Muscle of leg (tissue), 16 donors: ENCODE measurements around the gene CLCN2. TPM values are rescaled to one million over a fixed set of nuclear protein-coding genes. Genes with fewer than 3 reads are reported as not detected.

Experiments used
- DNase-seq: peaks from one replicate; pipeline ENCODE4 v3.0.0; 2013
- H3K27ac ChIP-seq: one replicate; pipeline ENCODE4 v1.5.1; 2013; ENCODE audit warnings: mild to moderate bottlenecking, low read length, control low read depth
- H3K27me3 ChIP-seq: one replicate; pipeline ENCODE4 v1.6.1; 2013; ENCODE audit warnings: low read length; ENCODE audit not compliant: control insufficient read depth, insufficient read depth
- H3K36me3 ChIP-seq: one replicate; pipeline ENCODE4 v1.6.1; 2013; ENCODE audit warnings: low read length; ENCODE audit not compliant: control insufficient read depth, insufficient read depth
- H3K4me1 ChIP-seq: one replicate; pipeline ENCODE4 v1.6.1; 2013; ENCODE audit warnings: low read length; ENCODE audit not compliant: control insufficient read depth, insufficient read depth
- H3K4me3 ChIP-seq: one replicate; pipeline ENCODE4 v1.5.1; 2013; ENCODE audit warnings: low read length, control low read depth
- H3K9me3 ChIP-seq: replicated peaks from 2 replicates; pipeline ENCODE4 v1.6.1; 2013; ENCODE audit warnings: low read depth, low read length; ENCODE audit not compliant: control insufficient read depth
- WGBS: methylation state at CpG from one replicate; pipeline ENCODE4 v1.1.5; 2013; ENCODE audit warnings: missing lambda C conversion rate; ENCODE audit not compliant: insufficient coverage; 5-methylcytosine and 5-hydroxymethylcytosine counted together
- long read RNA-seq, 11 donors: transcript quantifications; one replicate each; lab custom pipeline, GENCODE V29; 2026
- polyA plus RNA-seq, 8 donors: library from polyadenylated mRNA; unstranded; fragments of 120-200 nt; gene quantifications; one replicate each; pipeline versions ENCODE4 v1.2.1 to v1.2.3, GENCODE V29; 2013; ENCODE audit warnings: inconsistent platforms in 1 of 8, low replicate concordance in 1 of 8; ENCODE audit not compliant: insufficient read length in 8 of 8, insufficient read depth in 1 of 8
- total RNA-seq: library from RNA; stranded (reverse); fragments of 120-200 nt; gene quantifications from one replicate; pipeline ENCODE4 v1.2.4, GENCODE V29; 2013

CLCN2 gene
- 3.5 TPM for total RNA-seq
- 1 to 10 TPM; 2.5 to 5.3 (median 3.9) TPM for polyA plus RNA-seq
- long read RNA-seq, donor 1: 0 reads
- long read RNA-seq, donor 2: 0 reads
- long read RNA-seq, donor 3, partial matches to known transcripts: 0 of 1 reads
- long read RNA-seq, donor 3, other reads (novel, unspliced or antisense): 0 of 1 reads
- long read RNA-seq, donor 4: 0 reads
- long read RNA-seq, donor 5, partial matches to known transcripts: 0 of 3 reads
- long read RNA-seq, donor 5, other reads (novel, unspliced or antisense): 0 of 3 reads
- long read RNA-seq, donor 6, partial matches to known transcripts: 0 of 2 reads
- long read RNA-seq, donor 6, other reads (novel, unspliced or antisense): 0 of 2 reads
- long read RNA-seq, donor 7, partial matches to known transcripts: 0 of 2 reads
- long read RNA-seq, donor 7, other reads (novel, unspliced or antisense): 0 of 2 reads
- long read RNA-seq, donor 8: 0 reads
- long read RNA-seq, donor 9, partial matches to known transcripts: 0 of 1 reads
- long read RNA-seq, donor 9, other reads (novel, unspliced or antisense): 0 of 1 reads
- long read RNA-seq, donor 10: 0 reads
- long read RNA-seq, donor 11: 0 reads

DNA sequence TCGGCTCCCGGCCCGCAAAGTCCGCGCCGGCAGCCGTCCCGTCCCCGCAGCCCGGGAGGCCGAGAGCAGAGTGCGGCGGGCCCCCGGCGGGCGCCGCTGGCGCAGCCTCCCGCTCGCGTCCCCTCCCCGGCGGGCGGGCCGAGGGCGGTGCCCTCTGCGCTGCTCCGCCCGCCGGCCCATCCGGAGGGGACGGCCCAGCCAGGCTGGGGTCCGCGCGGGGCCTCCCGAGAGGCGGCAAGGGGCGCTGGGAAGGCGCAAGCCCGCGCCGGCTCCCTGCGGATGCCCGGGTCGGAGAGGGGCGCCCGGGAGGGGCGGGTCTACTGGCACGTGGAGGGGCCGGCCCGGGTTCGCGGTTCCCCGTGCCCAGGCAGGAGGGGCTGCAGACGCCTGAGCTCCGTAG lies at the start of gene CLCN2, which contains the start of gene POLR2H:
TSS of gene CLCN2 (minus strand) at position 74 of the 400 bp plus-strand sequence. CDS start 126 bp downstream, outside the sequence.
TSS of gene POLR2H (plus strand) at position 179 of the 400 bp plus-strand sequence. CDS start 1,783 bp downstream, outside the sequence.
- Histone ChIP-seq H3K27ac (peak within 1 kb of the TSS; percentile 99), H3K4me3 (peak within 1 kb of the TSS; percentile 88), H3K27me3 (no peaks in the 10 kb centered on the region), H3K4me1 (peaks cover 21% of the 10 kb centered on the region), H3K9me3 (no peaks in the 10 kb centered on the region), H3K36me3 (peaks cover 33% of the 10 kb centered on the region)
- under 1% methylated on average over 56 of the region's 56 CpGs for WGBS
- DNase-seq: peak; percentile 84

DNA sequence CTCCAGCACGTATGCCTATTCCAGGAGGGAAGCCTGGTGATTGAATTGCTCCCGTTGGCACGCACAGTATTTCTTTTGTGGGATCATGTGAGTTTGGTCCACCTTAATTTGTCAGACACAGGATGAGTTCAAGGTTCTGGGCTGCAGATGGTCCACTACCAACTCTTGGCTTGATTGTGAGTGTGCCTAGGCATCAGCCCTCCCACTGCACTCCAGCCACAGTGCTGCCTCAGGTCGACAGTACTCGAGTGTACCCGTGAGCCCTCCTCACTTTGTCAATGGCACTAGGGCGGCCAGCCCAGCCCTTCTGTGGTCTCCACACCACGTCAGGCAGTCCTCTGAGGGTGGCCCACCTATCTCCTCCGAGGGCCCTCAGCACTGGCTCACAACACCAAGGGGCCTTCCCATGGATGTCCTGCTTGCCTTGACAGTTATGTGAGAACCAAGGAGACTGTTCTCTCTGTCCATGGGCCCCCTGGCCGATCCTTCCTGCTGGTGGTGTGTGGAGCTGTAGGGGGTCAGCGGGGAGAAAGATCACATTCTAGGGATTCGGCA lies 48.6 kb upstream of the CLCN2 start:
- 73% methylated on average over 7 of the region's 12 CpGs for WGBS
- Histone ChIP-seq H3K36me3 (no peaks in the 10 kb centered on the region), H3K9me3 (no peaks in the 10 kb centered on the region), H3K27me3 (peaks cover 3% of the 10 kb centered on the region), H3K4me1 (peaks cover 2% of the 10 kb centered on the region), H3K27ac (no peak overlapping the region), H3K4me3 (no peak overlapping the region)
- DNase-seq: no peak

DNA sequence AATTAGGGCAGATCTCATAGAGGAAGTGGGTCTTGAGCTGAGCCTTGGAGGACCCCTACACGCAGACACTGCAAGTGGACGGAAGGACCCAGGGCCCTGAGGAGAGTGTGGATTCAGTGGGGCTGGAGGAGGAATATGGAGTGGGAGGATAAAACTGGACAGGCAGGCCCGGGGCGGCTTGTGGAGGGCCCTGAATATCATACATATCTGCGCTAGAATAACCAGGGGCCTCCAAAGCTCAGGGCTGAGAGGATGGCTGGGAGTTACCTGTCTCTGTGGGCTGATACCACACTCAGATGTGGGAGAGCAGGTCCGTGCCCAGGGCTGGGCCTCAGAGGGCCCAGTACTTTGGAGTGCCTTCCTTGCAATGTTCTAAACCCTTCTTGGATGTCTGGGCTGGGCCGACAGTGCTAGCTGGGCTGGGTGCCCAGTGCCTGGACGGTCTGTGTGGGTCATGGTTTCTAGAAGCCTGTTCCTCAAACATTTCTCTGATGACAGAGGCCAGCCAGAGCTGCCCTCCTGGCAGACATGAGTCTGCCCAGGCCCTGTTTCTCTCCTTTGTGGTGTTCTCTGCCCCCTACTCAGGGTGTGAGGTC lies 48.0 kb upstream of the CLCN2 start:
- Histone ChIP-seq H3K27me3 (peaks cover 3% of the 10 kb centered on the region), H3K9me3 (no peaks in the 10 kb centered on the region), H3K4me3 (no peak overlapping the region), H3K27ac (no peak overlapping the region), H3K4me1 (no peaks in the 10 kb centered on the region), H3K36me3 (no peaks in the 10 kb centered on the region)
- no peak for DNase-seq
- WGBS: 77% methylated on average over 8 of the region's 8 CpGs

DNA sequence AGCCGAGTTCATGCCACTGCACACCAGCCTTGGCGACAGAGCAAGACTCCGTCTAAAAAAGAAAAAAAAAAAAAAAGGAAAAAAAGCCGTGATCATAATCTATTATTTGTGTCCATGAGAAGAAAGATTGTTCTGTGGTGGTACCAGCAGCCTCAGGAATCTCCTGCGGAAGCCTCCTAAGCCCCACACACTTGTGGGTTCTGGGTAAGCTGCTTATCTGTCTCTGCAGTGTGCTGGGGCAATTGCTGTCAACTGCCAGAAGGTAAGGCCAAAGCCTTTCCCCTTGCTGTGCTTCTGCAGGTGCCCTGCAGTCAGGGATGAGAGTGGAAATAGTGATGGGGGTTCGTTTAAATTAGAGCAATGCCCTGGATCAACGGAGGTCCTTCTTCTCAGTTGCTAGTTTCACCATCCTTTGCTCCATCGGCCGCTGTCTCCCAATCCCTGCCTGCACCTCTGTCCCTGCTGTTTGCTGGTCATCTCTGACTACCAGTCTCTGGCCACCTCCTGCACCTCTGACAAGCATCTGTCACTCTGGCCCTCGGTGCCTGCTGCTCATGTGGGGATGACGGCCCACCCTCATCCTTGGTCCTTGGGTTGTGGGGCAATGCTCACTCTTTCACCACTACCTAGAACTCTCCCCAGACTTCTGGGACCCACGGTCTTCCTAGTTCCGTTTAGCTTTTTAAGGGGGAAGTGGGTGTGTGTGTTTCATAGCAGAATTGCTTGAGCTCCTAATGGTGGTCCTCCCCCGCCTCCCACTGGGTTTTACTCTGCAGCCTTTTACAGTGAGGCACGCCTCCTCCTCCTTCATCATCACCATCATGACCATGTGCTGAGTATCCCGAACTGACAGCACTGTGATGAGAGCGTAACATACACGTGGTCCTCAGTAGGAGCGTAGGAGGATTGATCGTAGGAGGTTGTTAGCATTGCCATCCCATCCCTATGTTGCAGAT lies 43.9 kb upstream of the CLCN2 start:
- Histone ChIP-seq H3K27ac (no peak overlapping the region), H3K36me3 (no peaks in the 10 kb centered on the region), H3K4me1 (no peaks in the 10 kb centered on the region), H3K4me3 (no peak overlapping the region), H3K27me3 (peaks cover 7% of the 10 kb centered on the region), H3K9me3 (no peaks in the 10 kb centered on the region)
- no peak for DNase-seq
- 88% methylated on average over 7 of the region's 20 CpGs for WGBS

DNA sequence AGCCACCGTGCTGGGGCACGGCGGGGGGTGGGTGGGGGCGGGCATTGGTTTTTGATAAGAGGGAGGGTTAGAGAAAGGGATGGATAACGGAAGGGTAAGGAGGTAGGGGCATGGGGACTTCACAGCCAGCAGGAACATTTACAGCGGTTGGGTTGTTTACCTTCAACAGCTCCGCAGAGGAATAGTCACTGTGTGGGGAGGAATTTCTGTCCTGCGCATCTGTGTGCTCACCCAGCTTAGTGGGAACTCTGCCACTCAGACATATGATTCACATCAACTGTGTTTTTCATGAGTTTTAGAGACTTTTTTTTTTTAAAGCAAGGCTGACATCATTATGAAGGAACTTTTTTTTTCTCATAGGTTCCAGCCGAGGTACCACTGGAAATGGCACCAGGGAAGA lies 38.0 kb upstream of the CLCN2 start:
- H3K27me3 ChIP-seq: peaks cover 9% of the 10 kb centered on the region
- H3K4me1 ChIP-seq: peaks cover 9% of the 10 kb centered on the region
- WGBS: 11% methylated on average over 3 of the region's 9 CpGs
- H3K27ac ChIP-seq: no peak overlapping the region
- no peaks in the 10 kb centered on the region for H3K36me3 ChIP-seq
- no peaks in the 10 kb centered on the region for H3K9me3 ChIP-seq
- H3K4me3 ChIP-seq: no peak overlapping the region
- peak; percentile 96 for DNase-seq

DNA sequence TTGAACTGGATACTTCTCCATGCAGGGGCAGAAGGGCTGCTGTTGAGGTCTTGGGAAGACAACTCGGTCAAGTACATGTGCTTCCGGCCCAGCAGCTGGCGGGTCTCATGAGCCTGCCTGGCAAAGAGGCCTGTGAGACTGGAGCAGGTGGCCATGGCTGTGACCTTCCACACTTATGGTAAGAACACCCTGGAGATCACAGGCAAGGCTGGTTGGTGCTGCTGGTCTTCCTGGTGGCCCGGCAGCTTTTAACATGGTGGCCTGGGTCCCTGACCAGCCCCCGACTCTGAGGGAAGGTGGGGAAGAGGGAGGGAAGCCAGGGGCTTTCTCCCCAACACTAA lies 33.9 kb upstream of the CLCN2 start:
- Histone ChIP-seq H3K4me1 (peaks cover 9% of the 10 kb centered on the region), H3K9me3 (no peaks in the 10 kb centered on the region), H3K4me3 (no peak overlapping the region), H3K27me3 (peaks cover 3% of the 10 kb centered on the region), H3K27ac (peak overlapping the region; percentile 43), H3K36me3 (no peaks in the 10 kb centered on the region)
- peak; percentile 69 for DNase-seq
- 93% methylated on average over 3 of the region's 5 CpGs for WGBS

DNA sequence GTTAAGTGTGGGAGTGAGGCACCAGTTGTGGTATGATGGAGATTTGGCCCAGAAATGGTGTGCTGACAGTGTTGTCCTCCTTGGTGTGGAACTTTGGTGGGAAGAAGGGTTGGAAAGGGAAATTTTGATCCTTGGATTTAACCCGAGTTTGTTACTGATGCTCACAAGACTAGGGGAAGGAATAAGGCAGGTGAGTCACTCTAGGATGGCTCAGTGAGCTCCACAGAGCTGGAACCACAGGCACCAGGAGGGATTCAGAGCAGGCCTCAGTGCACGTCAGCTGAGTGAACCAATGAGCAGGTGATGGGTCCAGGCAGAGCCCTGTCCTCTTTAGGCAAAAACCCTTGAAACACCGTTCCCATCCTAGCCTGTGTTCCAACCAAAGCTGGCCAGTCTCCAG lies 29.9 kb upstream of the CLCN2 start:
- no peak for DNase-seq
- H3K9me3 ChIP-seq: no peaks in the 10 kb centered on the region
- 38% methylated on average over 1 of the region's 3 CpGs for WGBS

DNA sequence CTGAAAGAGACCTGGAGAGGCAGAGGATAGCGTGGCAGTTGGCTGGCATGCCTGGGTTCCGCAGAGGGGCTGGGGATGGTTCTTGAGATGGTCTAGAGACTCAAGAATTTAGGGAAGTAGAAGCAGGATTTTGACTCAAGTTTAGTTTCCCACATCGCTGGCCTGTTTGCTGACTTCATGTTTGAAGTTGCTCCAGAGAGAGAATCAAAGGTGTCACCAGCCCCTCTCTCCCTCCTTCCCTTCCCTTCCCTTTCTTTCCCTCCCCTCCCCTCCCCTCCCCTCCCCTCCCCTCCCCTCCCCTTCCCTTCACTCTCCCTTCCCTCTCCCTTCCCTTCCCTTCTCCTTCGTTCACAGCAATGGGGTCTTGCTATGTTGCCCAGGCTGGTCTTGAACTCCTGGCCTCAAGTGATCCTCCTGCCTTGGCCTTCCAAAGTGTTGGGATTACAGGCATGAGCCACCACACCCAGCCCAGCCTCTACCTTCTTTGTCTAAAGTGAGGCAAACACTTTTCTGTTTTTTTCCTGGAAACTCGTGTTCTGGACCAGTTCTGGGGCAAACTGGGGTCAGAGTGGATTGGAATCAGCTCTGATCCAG lies 28.6 kb upstream of the CLCN2 start:
- 80% methylated on average over 3 of the region's 5 CpGs for WGBS
- H3K4me3 ChIP-seq: no peak overlapping the region
- DNase-seq: no peak
- H3K27me3 ChIP-seq: no peaks in the 10 kb centered on the region
- H3K4me1 ChIP-seq: peaks cover 5% of the 10 kb centered on the region
- no peak overlapping the region for H3K27ac ChIP-seq
- no peaks in the 10 kb centered on the region for H3K9me3 ChIP-seq
- H3K36me3 ChIP-seq: peaks cover 39% of the 10 kb centered on the region

More for the DNA sequence above, 29.9 kb upstream of the CLCN2 start:
- H3K4me3 ChIP-seq: no peak overlapping the region
- H3K4me1 ChIP-seq: peaks cover 9% of the 10 kb centered on the region
- H3K27me3 ChIP-seq: no peaks in the 10 kb centered on the region
- H3K27ac ChIP-seq: no peak overlapping the region
- H3K36me3 ChIP-seq: peaks cover 30% of the 10 kb centered on the region

DNA sequence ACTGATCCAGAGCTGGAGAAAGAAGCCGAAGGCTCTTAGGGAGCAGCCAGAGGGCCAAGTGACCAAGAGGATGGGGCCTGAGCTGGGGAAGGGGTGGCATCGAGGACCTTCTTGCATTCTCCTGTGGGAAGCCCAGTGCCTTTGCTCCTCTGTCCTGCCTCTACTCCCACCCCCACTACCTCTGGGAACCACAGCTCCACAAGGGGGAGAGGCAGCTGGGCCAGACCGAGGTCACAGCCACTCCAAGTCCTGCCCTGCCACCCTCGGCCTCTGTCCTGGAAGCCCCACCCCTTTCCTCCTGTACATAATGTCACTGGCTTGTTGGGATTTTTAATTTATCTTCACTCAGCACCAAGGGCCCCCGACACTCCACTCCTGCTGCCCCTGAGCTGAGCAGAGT lies 28.0 kb upstream of the CLCN2 start:
- Histone ChIP-seq H3K27me3 (no peaks in the 10 kb centered on the region), H3K36me3 (peaks cover 44% of the 10 kb centered on the region), H3K4me3 (no peak overlapping the region), H3K9me3 (no peaks in the 10 kb centered on the region), H3K27ac (no peak overlapping the region), H3K4me1 (no peaks in the 10 kb centered on the region)
- WGBS: no CpG with 5 or more reads among the region's 5 CpGs
- no peak for DNase-seq
